ENCODE data around the gene PIH1D2. TPM values are rescaled to one million over a fixed set of nuclear protein-coding genes. Genes with fewer than 3 reads are reported as not detected.

Gene PIH1D2
- total and polyA plus RNA-seq, 10 of the 15 experiments (the other 5 are each of a cell fraction or from before 2014, with no cell fraction given), result 0.51 to 3.0 (median 1.5) TPM

- WGBS (ENCODE audit: insufficient coverage, insufficient replicate concordance, low lambda C conversion rate, missing lambda C conversion rate), result 16% methylated on average over 10 of the region's 10 CpGs
- no peak for DNase-seq (ENCODE audit: low read depth, low spot score)
Measured at GRCh38 chr11:112087212-112087611, 13.4 kb upstream of the PIH1D2 start.

More at GRCh38 chr11:112087212-112087611, 13.4 kb upstream of the PIH1D2 start:
- H3K27ac ChIP-seq (ENCODE audit: control insufficient read depth, insufficient read depth), result peak overlapping the region; percentile 61
- RAD21 ChIA-PET (ENCODE audit: unreplicated experiment), result interaction anchor here (0.6 to 1.4 kb wide), 5 partner anchors 14 to 155 kb away, joined by 3 to 6 read pairs (median 3); no protein-coding TSS in a partner anchor
- no peak for FAIRE-seq
- H2AFZ ChIP-seq (ENCODE audit: control insufficient read depth, low read depth, low read length), result peak overlapping the region; percentile 82; the same call in 1 of the 2 replicates
- intact Hi-C loops (cut with micrococcal nuclease; ENCODE audit: unreplicated experiment), result loop anchor here (2.0 to 5.0 kb wide), 2 partner anchors 160 to 210 kb away; partner anchors contain the start of genes CFAP68 and FDXACB1
- TSS peak; percentile 60 for BruUV-seq (replicated peaks)
- H3K36me3 ChIP-seq (ENCODE audit: control insufficient read depth in 2 of 2, insufficient read depth in 2 of 2, low read length in 1 of 2), result peaks cover 3 to 22% of the 10 kb centered on the region in 2 experiments
- TF ChIP-seq PAX8 (IDR thresholded peaks at IDR 0.05), result 0 out of 2 replicates have a peak, but pooled peaks have one; percentile 51
- TF ChIP-seq MAX (IDR thresholded peaks at IDR 0.05; ENCODE audit: low read depth, low read length), result no peak
- no peaks in the 10 kb centered on the region for H4K20me1 ChIP-seq (ENCODE audit: control insufficient read depth, insufficient read depth)
- peak overlapping the region; percentile 82 for H3K9ac ChIP-seq (ENCODE audit: control insufficient read depth, insufficient read depth, low read length)
- in situ Hi-C loops (cut with MboI), result loop anchor here (5.0 kb wide), 1 partner anchor 210 kb away; the partner anchor contains the start of genes CFAP68 and FDXACB1
- H3K4me3 ChIP-seq, result peak overlapping the region; percentile 98
- H3K4me2 ChIP-seq (ENCODE audit: control insufficient read depth, insufficient read depth), result peak overlapping the region; percentile 89
- POLR2A ChIA-PET, result interaction anchor here (0.5 to 1.7 kb wide), 4 partner anchors 13 to 397 kb away, joined by 3 to 9 read pairs (median 4); partner anchors contain the start of genes NKAPD1, PIH1D2 and PTS
- CTCF ChIA-PET, result interaction anchor here (0.8 to 2.5 kb wide), 6 partner anchors 10 to 193 kb away, joined by 3 to 12 read pairs (median 4); no protein-coding TSS in a partner anchor
- SMC1A ChIA-PET (ENCODE audit: uncharacterized antibody, unreplicated experiment), result interaction anchor here (0.7 to 1.3 kb wide), 4 partner anchors 8 to 160 kb away, joined by 3 to 4 read pairs (median 3); no protein-coding TSS in a partner anchor
- H3K27me3 ChIP-seq (replicated peaks in 1 of 2; ENCODE audit: control insufficient read depth in 2 of 2, insufficient read depth in 2 of 2, low read length in 1 of 2), result no peaks in the 10 kb centered on the region
- H3K79me2 ChIP-seq (ENCODE audit: control insufficient read depth, insufficient read depth, low read length), result peaks cover 43% of the 10 kb centered on the region
- peaks cover 3% of the 10 kb centered on the region; the same call in 1 of the 2 replicates for H3K4me1 ChIP-seq (ENCODE audit: control insufficient read depth, insufficient read depth, low read length)
- no peaks in the 10 kb centered on the region for H3K9me3 ChIP-seq (replicated peaks; ENCODE audit: control insufficient read depth, insufficient read depth, low read length)
- ATAC-seq, result peak; percentile 2; the same call in 1 of the 3 replicates

All from GM12878 (cell line).